ENCODE data around the gene NANP.
"Not testable (repeated sequence)": the region's sequence is repeated elsewhere in the genome, so short reads cannot be mapped to it uniquely, and the experiment has no call there.

The NANP gene

GRCh38 chr20:25623736-25624499 is at the start of gene NANP:
TSS of gene NANP (minus strand) at chr20:25624014. CDS start at chr20:25623948, 66 bp downstream.
- DNase-seq: peak; percentile 86

- no peak for DNase-seq
These were observed 48.9 kb upstream of the NANP start for GRCh38 chr20:25672659-25673235.

- no peak for DNase-seq
These were observed 46.1 kb upstream of the NANP start for GRCh38 chr20:25669826-25670422.

- DNase-seq: no peak
These were observed 44.6 kb upstream of the NANP start for GRCh38 chr20:25668446-25668845.

GRCh38 chr20:25659999-25660398 is 36.2 kb upstream of the NANP start:
- no peak for DNase-seq

GRCh38 chr20:25654487-25654886 is 30.7 kb upstream of the NANP start:
- no peak for DNase-seq

GRCh38 chr20:25652866-25653265 is 29.1 kb upstream of the NANP start:
- not testable (repeated sequence) for DNase-seq

- no peak for DNase-seq
These were observed 21.0 kb upstream of the NANP start for GRCh38 chr20:25644814-25645213.

- DNase-seq: no peak
These were observed 19.9 kb upstream of the NANP start for GRCh38 chr20:25643716-25644115.

- DNase-seq: no peak
These were observed 13.4 kb upstream of the NANP start for GRCh38 chr20:25637247-25637646.

- no peak for DNase-seq
These were observed 9.4 kb upstream of the NANP start for GRCh38 chr20:25632940-25633790.

- not testable (repeated sequence) for DNase-seq
These were observed 6.8 kb upstream of the NANP start for GRCh38 chr20:25630615-25631014.

GRCh38 chr20:25629816-25630499 is 6.1 kb upstream of the NANP start:
- no peak for DNase-seq

- DNase-seq: no peak
These were observed 3.0 kb upstream of the NANP start for GRCh38 chr20:25626779-25627178.

GRCh38 chr20:25624500-25624939 is 706 bp upstream of the NANP start:
- peak; percentile 8 for DNase-seq

- no peak for DNase-seq
These were observed 534 bp downstream of the NANP start for GRCh38 chr20:25623225-25623735.

- DNase-seq: no peak
These were observed 1.2 kb downstream of the NANP start for GRCh38 chr20:25622450-25623224.

GRCh38 chr20:25622049-25622448 is 1.8 kb downstream of the NANP start:
- DNase-seq: no peak

- DNase-seq: no peak
These were observed 4.3 kb downstream of the NANP start for GRCh38 chr20:25619514-25619913.

GRCh38 chr20:25608774-25609173 is 15.0 kb downstream of the NANP start:
- DNase-seq: no peak

GRCh38 chr20:25606094-25606695 is 17.6 kb downstream of the NANP start:
- DNase-seq: no peak
